NCI-H187 treated with DMSO at 0.1 percent for 48 hours (cell line): ENCODE results near the gene PIP5KL1.

Experiments
- DNase-seq: peaks from one replicate; lab custom pipeline; 2025; lab: John Stamatoyannopoulos, UW

Gene PIP5KL1

DNA sequence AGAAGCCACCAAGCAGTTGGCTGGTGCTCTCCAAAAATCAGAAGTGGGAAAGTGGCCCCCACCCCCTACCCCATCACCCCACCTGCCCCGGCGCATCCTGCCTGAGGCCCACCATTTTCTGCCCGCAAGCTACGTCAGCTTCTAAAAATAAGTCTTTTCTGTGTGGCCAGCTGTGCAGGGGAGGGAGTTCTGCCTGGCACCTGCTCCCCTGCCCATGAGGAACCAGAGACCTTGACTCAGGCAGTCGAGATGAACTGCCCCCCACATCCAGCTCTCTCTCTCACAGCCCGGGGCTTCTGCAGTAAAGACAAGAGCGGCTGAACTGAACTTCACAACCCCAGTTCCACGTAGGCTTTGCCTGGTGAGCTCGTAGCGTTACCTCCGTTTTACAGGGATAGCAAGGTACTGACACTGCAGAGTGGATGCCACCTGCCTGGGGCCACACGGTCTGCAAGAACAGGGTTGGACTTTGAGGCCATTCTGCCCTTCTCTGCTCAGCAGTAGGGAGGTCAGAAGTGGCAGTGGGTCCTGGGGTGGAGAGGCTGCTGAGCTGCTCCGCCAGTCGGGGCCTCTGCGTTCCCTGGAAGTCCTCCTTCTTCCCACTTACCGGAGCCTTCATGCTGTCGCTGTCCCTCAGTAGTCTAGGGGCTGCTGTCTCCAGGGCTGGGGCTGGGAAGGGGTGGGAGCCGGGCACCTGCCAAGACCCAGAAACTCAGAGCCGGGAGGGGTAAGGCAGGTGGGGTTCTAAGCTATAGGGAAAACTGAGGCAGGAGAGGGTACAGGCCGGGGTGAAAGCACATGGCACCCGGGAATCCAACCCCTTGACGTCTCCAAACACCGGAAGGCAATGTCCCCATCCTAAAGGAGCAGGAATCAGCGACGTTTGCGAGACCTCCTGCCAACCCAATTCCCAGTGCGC, 14.5 kb downstream of the PIP5KL1 start:
- DNase-seq: no peak

DNA sequence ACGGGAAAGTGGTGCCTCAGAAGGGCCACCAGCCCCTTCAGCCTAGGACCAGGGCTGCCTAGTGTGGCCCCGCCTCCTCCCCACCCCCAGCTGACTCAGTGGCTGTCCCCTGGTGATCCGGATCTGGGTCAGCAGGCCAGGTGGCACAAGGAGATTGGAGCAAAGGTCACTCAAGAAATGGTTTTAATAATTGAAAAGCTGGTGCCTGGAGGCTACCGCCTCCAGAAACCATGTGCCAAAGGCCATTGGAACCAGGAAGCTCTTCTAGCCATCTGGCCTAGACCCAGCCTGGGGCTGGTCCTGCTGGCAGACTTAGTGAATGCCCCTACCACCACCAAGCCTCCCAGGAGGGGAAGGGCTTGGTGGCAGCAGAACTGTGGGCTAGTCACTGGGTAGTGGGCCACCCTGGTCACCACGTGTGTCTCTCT, 15.2 kb downstream of the PIP5KL1 start:
- DNase-seq: no peak

DNA sequence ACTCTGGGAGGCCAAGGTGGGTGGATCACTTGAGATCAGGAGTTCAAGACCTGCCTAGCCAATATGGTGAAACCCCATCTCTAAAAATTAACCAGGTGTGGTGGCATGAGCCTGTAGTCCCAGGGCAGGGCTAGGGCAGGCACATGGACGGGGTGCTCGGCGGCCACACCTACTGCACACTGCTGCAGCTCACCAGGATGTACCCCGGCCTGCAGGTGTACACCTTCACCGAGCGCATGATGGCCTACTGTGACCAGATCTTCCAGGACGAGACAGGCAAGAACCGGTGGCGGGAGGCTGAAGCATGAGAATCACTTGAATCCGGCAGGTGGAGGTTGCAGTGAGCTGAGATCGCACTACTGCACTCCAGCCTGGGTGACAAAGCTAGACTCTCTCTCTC, 16.9 kb downstream of the PIP5KL1 start:
- DNase-seq: no peak

DNA sequence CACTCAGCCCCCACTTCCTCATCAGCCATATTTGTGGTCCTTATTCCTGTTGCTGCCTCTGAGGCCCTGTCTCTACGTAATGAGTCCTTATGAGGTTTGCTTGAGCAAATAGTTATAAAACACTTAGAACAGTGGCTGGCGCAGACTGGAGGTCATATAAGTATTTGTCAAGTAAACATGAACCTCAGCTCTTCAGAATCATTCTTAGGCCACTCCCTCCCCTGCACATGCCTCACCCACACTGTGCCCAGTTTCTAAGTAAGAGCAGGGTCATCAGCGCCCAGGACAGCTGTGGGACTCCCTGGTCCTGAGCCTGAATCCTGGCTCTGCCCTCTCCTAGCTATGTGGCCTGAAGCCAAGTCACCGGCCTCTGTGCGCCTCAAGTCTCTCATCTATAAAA, 17.7 kb downstream of the PIP5KL1 start:
- no peak for DNase-seq

DNA sequence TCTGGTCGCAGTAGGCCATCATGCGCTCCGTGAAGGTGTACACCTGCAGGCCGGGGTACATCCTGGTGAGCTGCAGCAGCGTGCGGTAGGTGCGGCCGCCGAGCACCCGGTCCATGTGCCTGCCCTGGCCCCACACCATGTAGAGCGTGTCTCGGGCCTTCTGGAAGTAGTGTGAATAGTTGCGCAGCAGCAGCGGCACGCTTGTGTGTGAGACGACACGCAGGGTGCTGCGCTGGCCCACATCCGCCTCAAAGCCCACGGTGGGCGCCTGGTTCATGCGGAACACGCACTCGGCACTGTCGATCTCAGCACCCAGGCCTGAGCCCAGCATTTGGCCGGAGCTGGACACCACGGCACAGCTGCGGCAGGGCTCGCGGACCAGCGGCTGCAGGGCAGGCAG, 18.3 kb downstream of the PIP5KL1 start:
- DNase-seq: no peak

DNA sequence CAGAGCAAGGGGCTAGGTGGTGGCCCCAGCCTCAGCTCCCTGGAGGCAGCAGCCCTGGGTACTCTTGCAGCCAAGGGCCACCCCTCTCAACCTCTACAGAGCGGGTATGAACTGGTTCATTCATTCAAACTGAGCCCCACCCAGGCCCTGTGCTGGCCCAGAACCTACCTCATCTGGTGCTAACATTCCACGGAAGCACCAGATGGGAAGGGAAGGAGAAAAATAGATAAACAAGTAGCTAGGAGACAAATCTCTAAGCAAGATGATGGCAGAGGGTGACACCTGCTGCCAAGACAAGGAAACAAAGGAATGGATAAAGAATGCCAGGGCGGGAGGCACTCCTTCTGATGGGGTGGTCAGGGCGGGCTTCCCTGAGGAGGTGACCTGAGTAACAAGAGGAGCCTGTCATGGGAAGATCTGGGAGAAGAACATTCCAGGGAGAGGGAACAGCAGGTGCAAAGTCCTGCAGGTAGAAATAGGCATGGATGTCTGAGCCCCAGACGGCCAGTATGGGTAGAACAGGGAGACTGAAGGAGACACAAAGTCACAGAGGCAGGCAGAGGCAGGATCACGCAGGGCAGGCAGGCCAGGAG, 19.9 kb downstream of the PIP5KL1 start:
- no peak for DNase-seq

DNA sequence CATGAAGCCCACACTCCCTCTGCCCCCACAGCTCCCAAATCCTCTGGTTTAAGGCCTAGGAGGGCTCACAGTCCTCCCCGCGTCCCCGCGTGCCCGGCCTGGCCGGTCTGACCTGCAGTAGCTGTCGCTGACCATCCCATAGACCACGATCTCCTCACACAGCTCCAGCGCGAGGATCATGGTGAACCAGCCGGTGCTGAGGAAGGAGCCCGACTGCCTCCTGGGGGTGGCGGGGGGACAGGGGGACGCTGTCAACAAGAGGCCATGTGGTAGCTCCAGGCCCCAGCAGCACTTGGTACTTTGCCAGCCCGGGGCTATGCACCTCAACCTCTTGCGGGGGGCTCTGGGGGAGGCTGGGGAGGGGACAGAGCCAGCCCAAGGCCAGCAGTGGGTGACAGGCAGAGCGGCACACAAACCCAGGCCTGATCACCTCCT, 20.7 kb downstream of the PIP5KL1 start:
- DNase-seq: no peak

DNA sequence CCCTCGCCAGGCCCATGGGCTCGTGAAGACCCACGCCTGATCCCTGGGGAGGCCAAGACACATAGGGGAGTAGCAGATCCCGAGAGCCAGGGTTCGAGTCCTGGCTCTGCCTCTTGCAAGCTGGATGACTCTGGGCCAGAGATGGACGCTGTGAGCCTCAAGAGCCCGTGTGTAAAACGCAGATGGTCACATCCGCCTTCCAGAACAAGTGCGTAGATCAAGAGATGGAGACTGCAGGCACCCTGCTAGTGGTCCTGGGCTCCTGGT, 22.0 kb downstream of the PIP5KL1 start:
- no peak for DNase-seq

DNA sequence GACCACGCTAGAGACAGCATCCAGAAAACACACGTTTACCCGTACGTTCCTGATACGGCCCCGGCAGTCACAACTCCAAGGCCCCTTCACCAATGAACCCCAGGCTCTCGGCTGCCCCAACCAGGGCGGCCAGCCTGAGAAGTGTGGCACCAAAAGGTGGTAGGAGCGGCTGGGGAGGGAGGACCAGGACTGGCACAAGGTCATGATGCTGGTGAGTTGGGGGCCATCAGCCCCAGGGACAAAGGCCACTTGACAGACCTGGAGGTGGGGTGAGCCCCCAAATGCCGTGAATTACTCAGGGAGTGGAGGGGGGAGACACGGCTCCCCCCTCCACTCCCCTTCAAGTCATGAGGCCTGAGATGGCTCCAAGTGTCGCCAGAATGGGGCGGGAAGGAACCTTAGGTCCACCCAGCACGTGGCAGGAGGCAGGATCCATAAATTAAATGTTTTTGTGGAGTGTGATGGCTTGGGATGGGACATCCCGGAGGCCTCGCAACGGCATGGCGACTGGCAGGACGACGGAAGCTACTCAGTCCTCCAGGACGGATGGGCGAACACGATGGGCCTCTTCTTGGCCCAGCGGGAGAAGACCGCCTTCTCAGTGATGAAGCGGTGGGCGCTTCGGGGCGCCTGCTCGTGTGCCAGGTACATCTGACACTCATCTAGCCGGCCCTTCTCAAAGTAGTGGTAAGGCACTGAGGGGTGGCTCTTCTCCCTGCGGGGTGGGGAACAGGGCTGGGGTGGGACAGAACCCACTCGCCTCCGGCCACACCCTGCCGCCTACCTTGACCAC, 22.5 kb downstream of the PIP5KL1 start:
- no peak for DNase-seq

DNA sequence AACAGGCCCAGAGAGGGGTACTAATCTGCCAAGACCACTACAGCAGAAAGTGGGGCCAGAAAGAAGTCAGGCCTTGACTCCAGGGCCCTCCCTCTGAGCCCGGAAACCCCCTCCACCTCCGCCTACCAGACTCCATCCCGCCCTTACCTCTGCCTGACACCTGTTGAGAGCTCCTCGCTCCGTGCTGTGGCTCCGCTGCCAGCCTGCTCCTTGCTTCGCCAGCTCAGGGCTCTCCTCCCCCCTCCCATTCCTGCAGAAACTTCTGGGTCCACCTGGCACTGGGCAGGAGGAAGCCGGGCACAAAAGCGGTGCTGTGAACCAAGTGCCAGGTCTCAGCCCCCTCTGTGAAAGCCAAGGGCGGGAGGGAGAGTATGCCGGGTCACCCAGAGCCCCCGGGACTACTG, 24.8 kb downstream of the PIP5KL1 start:
- DNase-seq: no peak

DNA sequence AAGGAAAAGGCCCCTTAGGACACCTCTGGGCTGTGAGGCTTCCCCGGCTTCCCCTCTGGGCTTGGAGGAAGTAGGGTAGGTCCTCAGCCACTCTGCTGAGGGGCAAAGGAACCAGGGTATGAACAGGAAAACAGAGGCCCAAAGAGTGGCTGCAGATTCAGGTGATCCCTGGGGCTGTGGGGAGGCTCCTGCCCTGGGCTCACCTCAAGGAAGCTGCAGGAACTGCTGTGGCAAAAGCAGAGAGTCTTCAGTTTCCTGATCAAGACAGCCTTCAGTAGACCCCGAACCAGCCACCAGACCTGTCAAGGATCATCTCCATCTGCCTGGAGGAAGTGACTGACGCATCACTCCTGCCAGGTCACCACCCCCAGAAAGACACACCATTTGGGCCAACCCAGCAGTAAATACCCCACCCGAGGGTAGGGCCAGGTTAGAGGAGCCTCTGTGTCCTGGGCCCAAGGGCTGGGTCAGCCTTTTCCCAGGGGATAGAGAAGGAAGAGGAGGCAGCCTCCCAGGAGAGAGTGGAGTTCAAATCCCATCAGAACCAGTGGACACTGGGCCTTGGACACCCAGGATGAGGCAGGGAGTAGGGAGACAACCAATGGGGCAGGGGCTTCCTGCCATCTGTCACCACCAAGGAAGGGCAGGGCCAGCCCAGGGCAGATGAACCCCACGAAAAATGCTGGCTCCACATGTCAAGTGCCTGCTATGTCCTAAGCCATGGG, 25.4 kb downstream of the PIP5KL1 start:
- DNase-seq: no peak

DNA sequence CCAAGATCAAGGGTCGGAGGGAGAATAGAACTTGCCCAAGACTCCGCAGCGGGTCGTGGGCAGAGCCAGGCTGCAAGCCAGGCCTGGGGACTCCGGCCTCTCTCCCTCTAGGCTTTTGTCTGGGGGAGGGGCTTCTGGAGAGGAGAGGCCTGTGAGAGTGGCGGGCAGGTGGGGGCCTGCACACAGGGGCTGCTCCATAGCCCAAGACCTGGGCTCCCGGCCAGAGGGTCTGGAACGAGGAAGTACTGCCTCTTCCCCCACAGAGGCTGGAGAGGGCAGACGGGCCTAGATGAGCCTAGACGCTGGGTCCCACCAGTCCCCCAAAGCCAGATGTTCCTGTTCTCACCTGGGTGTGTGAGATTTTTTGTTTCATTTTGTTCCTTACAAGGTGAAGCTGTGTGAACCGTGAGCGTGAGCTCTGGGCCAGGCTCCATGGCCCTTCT, 26.0 kb downstream of the PIP5KL1 start:
- no peak for DNase-seq

DNA sequence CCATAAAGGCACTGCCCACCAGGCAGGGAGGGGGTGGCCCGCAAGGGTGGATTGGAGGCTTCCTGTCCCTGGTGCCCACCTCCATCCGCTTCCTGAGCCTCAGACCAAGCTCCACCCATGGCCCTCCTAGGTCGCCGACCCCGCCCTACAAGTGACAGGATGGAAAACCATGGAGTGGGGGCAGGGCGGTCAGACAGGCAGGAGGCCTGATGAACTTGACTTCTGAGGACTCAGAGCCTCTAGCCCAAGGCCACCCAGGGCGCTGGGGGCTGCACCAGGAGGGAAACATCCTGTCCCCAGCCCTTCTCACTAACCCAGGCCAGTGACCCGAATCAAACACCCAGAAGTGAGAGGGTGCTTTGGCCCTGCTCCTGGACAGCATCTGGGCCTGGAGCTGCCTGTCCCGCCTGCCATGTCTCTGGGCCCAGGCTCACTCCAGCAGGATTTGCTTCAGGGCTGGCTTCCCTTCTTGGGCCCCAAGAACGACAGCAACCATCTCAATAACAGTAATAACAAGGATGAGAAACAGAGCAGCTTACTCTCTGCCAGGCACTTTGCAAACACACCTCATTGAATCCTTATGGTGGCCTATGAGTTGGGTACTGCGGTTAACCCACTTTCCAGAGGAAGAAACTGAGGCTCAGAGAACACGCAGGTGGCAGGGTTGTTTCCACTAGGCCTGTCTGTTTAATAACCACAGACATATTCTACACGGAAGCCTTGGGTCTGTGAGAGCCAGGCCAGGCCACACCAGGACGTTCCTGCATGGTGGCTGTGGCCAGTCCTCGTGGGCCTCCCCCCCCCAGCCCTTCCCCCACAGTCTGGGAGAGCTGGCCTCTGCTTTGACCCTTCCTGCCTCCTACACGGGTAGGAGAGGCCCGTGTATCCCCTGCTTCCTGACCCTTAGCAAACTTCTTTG, 26.8 kb downstream of the PIP5KL1 start:
- no peak for DNase-seq

DNA sequence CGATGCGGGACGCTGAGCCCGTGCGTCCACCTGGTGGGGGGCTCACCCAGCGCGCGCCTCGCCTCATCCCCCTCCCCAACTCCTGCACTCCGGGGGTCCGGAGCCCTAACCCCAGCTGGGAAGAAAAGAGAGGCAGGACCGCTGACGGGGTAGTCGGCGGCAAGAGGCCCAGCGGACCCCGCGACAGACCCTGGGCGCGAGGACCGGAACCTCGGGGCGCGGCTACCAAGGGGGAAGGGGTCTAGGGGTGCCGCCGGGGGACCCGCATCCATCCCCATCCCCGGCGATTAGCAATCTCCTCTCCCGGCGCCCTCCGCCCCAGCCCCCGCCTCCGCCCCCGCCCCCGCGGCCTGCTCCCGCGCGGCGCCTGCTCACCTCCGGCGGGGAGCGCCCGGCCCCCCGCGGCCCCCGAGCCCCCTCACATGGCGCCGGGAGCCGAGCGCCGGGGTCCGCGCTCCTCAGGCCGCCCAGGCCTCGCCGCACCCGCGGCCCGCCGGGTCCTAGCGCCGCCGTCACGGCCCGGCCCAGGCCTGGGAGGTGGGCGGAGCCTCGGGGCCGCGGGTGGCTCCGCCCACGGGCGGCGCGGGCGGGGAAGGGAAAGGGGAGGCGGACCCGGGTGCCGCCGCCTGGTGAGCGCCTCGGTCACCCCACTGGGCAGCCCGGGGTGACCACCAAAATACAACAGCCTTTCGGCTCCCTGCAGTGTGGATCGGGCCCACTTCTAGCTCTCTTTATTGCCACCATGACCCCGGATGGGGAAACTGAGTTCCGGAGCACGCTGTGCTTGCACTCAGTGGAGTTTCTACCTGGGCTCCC, 31.2 kb downstream of the PIP5KL1 start, which contains the start of gene ST6GALNAC6:
Gene ST6GALNAC6, minus strand, starts transcription at position 476 of the 816 bp plus-strand sequence. CDS start 1,622 bp downstream, outside the sequence.
- no peak for DNase-seq

DNA sequence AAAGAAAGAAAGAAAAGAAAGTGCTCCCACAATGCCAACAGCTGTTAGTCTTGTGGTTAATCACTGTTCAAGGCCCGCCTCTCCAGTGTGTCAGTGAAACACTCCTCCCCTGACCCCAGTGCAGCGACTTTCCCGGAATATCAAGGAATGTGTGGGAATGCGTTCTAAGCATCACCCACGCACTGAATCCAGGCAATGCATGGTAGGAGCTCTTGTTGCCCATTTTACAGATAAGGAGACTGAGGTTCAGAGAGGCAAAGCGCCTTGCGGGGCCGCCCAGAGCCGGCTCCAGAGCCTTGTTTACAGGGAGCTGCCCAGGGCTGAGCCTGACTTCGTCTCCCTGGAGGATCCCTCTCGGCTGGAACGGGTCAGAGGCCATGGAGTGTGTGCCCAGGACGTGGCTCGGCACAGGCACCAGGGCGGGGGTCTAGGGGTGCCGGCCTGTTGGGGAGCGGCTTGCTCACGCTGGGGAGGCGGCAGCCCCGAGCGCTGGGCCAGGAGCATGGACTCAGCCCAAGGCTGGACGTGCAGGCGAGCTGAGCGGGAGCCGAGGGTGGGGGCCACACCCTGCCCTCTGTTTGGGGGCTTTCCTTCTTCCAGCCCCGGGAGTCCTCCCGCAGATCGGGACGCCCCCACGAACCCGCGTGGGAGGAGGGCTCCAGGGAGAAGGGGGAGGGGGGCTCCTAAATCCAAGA, 32.0 kb downstream of the PIP5KL1 start:
- no peak for DNase-seq

DNA sequence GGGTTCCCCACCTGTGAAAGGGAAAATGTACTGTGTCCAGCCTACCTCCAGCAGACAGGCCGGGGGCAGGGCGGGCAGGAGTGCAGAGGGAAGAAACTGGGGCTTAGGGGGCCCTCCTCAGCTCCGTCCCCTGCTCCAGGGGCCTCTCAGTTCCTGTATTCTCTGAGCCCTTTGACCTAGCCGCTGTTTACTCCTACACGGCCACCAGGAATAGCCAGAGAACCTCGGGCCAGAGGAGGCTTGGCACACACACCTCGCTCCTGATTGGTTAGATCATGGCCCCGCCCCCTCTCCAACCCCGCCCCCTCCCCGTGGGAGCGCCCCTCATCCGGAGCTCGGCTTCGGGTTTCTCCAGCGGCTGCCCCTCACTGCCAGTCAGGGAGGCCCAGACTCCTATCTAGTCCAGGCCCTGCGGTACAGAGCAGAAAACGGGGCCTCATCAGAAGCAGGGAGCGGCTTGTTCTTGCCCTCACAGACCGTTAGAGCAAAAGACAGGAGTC, 33.3 kb downstream of the PIP5KL1 start:
- no peak for DNase-seq

DNA sequence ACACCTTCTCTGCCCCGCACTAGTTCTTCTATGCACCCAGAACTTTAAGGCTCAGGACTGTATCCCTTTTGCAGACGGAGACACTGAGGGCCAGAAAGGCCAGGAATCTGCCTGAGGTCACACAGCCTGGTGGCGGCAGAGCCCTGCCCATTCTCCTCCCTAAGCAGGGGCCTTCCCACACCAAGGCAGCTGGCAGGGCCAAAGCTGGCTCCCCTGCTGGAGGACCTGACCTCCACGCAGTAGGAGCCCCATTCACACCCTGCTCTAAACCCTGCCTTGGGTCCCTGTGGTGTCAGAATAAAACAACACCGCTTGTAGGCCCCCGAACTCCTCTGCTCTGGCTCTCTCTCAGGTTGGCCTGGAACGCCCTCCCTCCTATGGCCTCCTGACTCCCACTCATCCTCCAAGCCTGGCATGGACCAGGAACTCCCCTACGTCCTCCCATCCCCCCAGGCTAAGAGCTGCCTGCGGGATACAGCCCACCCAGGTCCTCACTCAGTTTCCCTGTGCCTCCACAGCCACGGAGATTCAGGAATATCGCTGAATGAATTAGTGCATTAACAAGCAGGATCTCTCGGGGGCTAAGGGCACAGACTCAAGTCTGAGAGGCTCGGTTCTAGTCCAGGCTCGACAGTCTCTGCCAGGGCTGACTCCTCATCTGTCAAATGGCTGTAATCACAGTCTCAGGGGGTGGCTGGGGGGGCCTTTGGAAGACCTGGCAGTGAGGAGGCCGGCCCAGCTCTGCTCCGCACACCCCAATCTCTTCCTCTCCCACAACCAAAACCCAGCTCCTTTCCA, 34.0 kb downstream of the PIP5KL1 start:
- DNase-seq: no peak

DNA sequence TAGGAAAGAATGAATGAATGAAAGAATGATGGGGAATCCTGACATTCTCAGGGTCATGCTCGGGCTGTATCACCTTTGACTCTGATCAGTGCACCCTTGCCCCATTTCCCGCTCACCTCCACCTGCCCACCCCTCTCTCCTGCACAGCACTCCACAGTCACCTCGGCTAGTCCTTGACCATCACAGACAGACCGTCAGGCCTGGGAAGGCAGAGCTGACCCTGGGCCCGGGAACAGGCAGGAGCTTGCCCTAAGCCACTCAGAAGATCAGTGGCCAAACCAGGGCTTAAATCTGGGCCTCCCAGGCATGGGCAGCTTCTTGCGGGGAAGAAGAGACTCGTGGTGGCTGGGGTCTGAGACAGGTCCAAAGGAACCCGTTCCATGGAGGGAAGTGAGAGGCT, 34.8 kb downstream of the PIP5KL1 start:
- DNase-seq: no peak
